Activated CD8-positive, alpha-beta T cell treated with anti-CD3 and anti-CD28 coated beads for 36 hours (primary cell): ENCODE results near the gene SLC36A3. TPM values are rescaled to one million over a fixed set of nuclear protein-coding genes. Genes with fewer than 3 reads are reported as not detected.

ENCODE experiments used
- ATAC-seq: fragments of 200-7000 bp; cut with Tn5 transposase; one replicate; pipeline ENCODE4 v1.10.0; 2021; ENCODE audit warnings: mild to moderate bottlenecking, moderate library complexity
- CTCF ChIA-PET: fragments of 350-600 bp; sonication (Branson Sonifier 250); formaldehyde crosslinking; loops from one replicate; lab custom pipeline; 2021; ENCODE audit warnings: antibody characterized with exemption; lab: Charles Lee
- POLR2A ChIA-PET: fragments of 350-600 bp; sonication (Branson Sonifier 250); formaldehyde crosslinking; loops from one replicate; lab custom pipeline; 2021; ENCODE audit warnings: antibody characterized with exemption; lab: Charles Lee
- DNase-seq: peaks from one replicate; pipeline ENCODE4 v3.0.0-alpha.2; 2020
- H3K27ac Mint-ChIP-seq: one replicate; pipeline ENCODE4 v1.8.0; 2021; ENCODE audit warnings: mild to moderate bottlenecking, mixed read lengths
- H3K27me3 Mint-ChIP-seq: one replicate; pipeline ENCODE4 v1.8.0; 2021; ENCODE audit warnings: mixed read lengths
- H3K36me3 Mint-ChIP-seq: one replicate; pipeline ENCODE4 v1.8.0; 2021; ENCODE audit warnings: low read depth, mixed read lengths
- H3K4me1 Mint-ChIP-seq: one replicate; pipeline ENCODE4 v1.8.0; 2021; ENCODE audit warnings: low read depth, mixed read lengths
- H3K4me3 Mint-ChIP-seq: one replicate; pipeline ENCODE4 v1.8.0; 2021; ENCODE audit warnings: mild to moderate bottlenecking, moderate library complexity, mixed read lengths
- H3K9me3 Mint-ChIP-seq: one replicate; pipeline ENCODE4 v1.8.0; 2021; ENCODE audit warnings: mixed read lengths
- CTCF ChIP-seq: fragments of 200-600 bp; IDR thresholded peaks from one replicate; pipeline ENCODE4 v1.8.0; 2022; ENCODE audit warnings: antibody characterized with exemption, mild to moderate bottlenecking
- intact Hi-C: fragments of 100-400 bp; cut with micrococcal nuclease; formaldehyde crosslinking; loops from one replicate; pipeline ENCODE4 v1.10.0; 2022
- total RNA-seq, 2 experiments: library from RNA; stranded (reverse); gene quantifications; one replicate each; pipeline ENCODE4 v1.2.3, GENCODE V29; 2021

The SLC36A3 gene
- not detected for total RNA-seq

GRCh38 chr5:151303666-151304065 lies at the start of gene SLC36A3:
Gene SLC36A3 (minus strand): TSS chr5:151303766. CDS start chr5:151303354, 412 bp downstream.
- no peaks in the 10 kb centered on the region for H3K4me1 Mint-ChIP-seq
- DNase-seq, result no peak
- POLR2A ChIA-PET, result no interaction called here
- no peaks in the 10 kb centered on the region for H3K36me3 Mint-ChIP-seq
- intact Hi-C loops, result no loop called here
- H3K9me3 Mint-ChIP-seq, result no peaks in the 10 kb centered on the region
- H3K27me3 Mint-ChIP-seq, result peaks cover 3% of the 10 kb centered on the region
- H3K4me3 Mint-ChIP-seq, result no peak within 1 kb of the TSS
- CTCF ChIA-PET, result no interaction called here
- no peak for TF ChIP-seq CTCF
- no peak for ATAC-seq
- no peak within 1 kb of the TSS for H3K27ac Mint-ChIP-seq

- no peak for DNase-seq
- Mint-ChIP-seq H3K36me3 (no peaks in the 10 kb centered on the region), H3K27ac (no peak overlapping the region), H3K9me3 (no peaks in the 10 kb centered on the region), H3K4me1 (no peaks in the 10 kb centered on the region), H3K4me3 (no peak overlapping the region), H3K27me3 (peaks cover 14% of the 10 kb centered on the region)
- POLR2A ChIA-PET, result no interaction called here
- no peak for ATAC-seq
- intact Hi-C loops, result no loop called here
- CTCF ChIA-PET, result no interaction called here
- no peak for TF ChIP-seq CTCF
Measured at GRCh38 chr5:151351671-151352070, 48.1 kb upstream of the SLC36A3 start.

GRCh38 chr5:151348789-151349188 lies 45.2 kb upstream of the SLC36A3 start:
- ATAC-seq, result no peak
- Mint-ChIP-seq H3K27ac (no peak overlapping the region), H3K9me3 (no peaks in the 10 kb centered on the region), H3K4me3 (no peak overlapping the region), H3K36me3 (no peaks in the 10 kb centered on the region), H3K4me1 (no peaks in the 10 kb centered on the region), H3K27me3 (peaks cover 24% of the 10 kb centered on the region)
- intact Hi-C loops, result no loop called here
- DNase-seq, result no peak
- ChIA-PET CTCF (interaction anchor here (1.0 to 1.5 kb wide), 2 partner anchors 33 to 50 kb away, joined by 3 read pairs; no protein-coding TSS in a partner anchor), POLR2A (no interaction called here)
- TF ChIP-seq CTCF, result no peak

- H3K36me3 Mint-ChIP-seq, result no peaks in the 10 kb centered on the region
- H3K9me3 Mint-ChIP-seq, result no peaks in the 10 kb centered on the region
- H3K4me1 Mint-ChIP-seq, result no peaks in the 10 kb centered on the region
- ATAC-seq, result no peak
- ChIA-PET POLR2A (no interaction called here), CTCF (interaction anchor here (0.8 to 1.5 kb wide), 2 partner anchors 51 to 85 kb away, joined by 3 read pairs; no protein-coding TSS in a partner anchor)
- no peak for DNase-seq
- no peak within 1 kb of the TSS for H3K27ac Mint-ChIP-seq
- intact Hi-C loops, result no loop called here
- no peak for TF ChIP-seq CTCF
- peaks cover 25% of the 10 kb centered on the region for H3K27me3 Mint-ChIP-seq
- H3K4me3 Mint-ChIP-seq, result no peak within 1 kb of the TSS
Measured at GRCh38 chr5:151347369-151347768, 43.8 kb upstream of the SLC36A3 start, which contains the start of gene SLC36A2. Gene SLC36A2 (minus strand): TSS chr5:151347559. CDS start chr5:151347460, 99 bp downstream.

- no peak for ATAC-seq
- intact Hi-C loops, result no loop called here
- H3K27me3 Mint-ChIP-seq, result peaks cover 28% of the 10 kb centered on the region
Measured at GRCh38 chr5:151345808-151346478, 42.4 kb upstream of the SLC36A3 start.

More at GRCh38 chr5:151345808-151346478, 42.4 kb upstream of the SLC36A3 start:
- ChIA-PET POLR2A (no interaction called here), CTCF (no interaction called here)
- Mint-ChIP-seq H3K27ac (no peak overlapping the region), H3K9me3 (no peaks in the 10 kb centered on the region), H3K4me3 (no peak overlapping the region), H3K36me3 (no peaks in the 10 kb centered on the region), H3K4me1 (no peaks in the 10 kb centered on the region)
- no peak for DNase-seq
- no peak for TF ChIP-seq CTCF
